Measurements from ENCODE around the gene PRR18. TPM values are rescaled to one million over a fixed set of nuclear protein-coding genes. Genes with fewer than 3 reads are reported as not detected.
A peak's percentile ranks its signal among the peaks of the same experiment; 100 is the strongest.
"Not testable (repeated sequence)": the region's sequence is repeated elsewhere in the genome, so short reads cannot be mapped to it uniquely, and the experiment has no call there.

The PRR18 gene
- total RNA-seq, 1 donor from 2014 or later, result 0.60 TPM

GRCh38 chr6:166352923-166353322, 44.7 kb upstream of the PRR18 start:
- Mint-ChIP-seq H3K36me3 (ENCODE audit: insufficient read depth) (peaks cover 1% of the 10 kb centered on the region), H3K27me3 (peaks cover under 1% of the 10 kb centered on the region), H3K27ac (no peak overlapping the region), H3K4me3 (ENCODE audit: low read depth) (no peak overlapping the region), H3K4me1 (ENCODE audit: low read depth) (peaks cover 7% of the 10 kb centered on the region), H3K9me3 (ENCODE audit: low read depth) (peaks cover 13% of the 10 kb centered on the region)
- DNase-seq (ENCODE audit: low spot score, unreplicated experiment), result no peak
- no peak for TF ChIP-seq CTCF (IDR thresholded peaks at IDR 0.05; ENCODE audit: unreplicated experiment)

DNA sequence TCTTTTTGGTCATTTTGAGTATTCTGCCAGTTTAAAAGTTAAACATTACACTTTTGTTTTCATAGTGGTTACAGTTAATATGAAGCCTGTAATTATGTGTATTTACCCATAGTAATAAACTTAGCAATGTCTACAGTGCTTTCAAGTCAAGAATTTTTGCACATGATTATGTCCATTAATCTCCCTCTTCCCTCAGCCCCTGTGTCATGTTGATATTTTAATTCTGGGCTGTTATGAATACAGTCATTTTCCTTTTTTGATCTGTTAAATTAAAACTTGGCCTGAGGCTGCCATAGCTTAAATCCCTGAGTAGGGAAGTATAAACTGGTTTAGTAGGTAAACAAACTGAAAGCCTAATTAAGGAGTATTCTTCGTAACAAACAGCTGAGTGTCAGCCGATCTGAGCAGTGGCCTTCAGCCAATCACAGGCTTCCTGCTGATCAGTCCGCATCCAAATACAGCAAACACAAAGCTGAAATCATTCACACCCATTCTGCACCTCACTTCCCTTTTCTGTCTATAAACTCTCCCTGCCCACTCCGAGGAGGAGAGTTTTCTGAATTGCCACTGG, 43.6 kb upstream of the PRR18 start:
- Mint-ChIP-seq H3K9me3 (ENCODE audit: low read depth) (peaks cover 13% of the 10 kb centered on the region), H3K4me3 (ENCODE audit: low read depth) (peak overlapping the region; percentile 35), H3K4me1 (ENCODE audit: low read depth) (peaks cover 7% of the 10 kb centered on the region), H3K27ac (no peak overlapping the region), H3K36me3 (ENCODE audit: insufficient read depth) (peaks cover 1% of the 10 kb centered on the region), H3K27me3 (peaks cover 10% of the 10 kb centered on the region)
- no peak for DNase-seq (ENCODE audit: low spot score, unreplicated experiment)
- TF ChIP-seq CTCF (IDR thresholded peaks at IDR 0.05; ENCODE audit: unreplicated experiment), result no peak

- Mint-ChIP-seq H3K9me3 (ENCODE audit: low read depth) (peaks cover 13% of the 10 kb centered on the region), H3K27ac (no peak overlapping the region), H3K4me3 (ENCODE audit: low read depth) (no peak overlapping the region), H3K4me1 (ENCODE audit: low read depth) (peaks cover 8% of the 10 kb centered on the region), H3K36me3 (ENCODE audit: insufficient read depth) (peaks cover 1% of the 10 kb centered on the region), H3K27me3 (peaks cover 15% of the 10 kb centered on the region)
- DNase-seq (ENCODE audit: low spot score, unreplicated experiment), result no peak
- TF ChIP-seq CTCF (IDR thresholded peaks at IDR 0.05; ENCODE audit: unreplicated experiment), result no peak
Observed at GRCh38 chr6:166348305-166348949, 40.2 kb upstream of the PRR18 start.

- Mint-ChIP-seq H3K4me1 (ENCODE audit: low read depth) (peaks cover 7% of the 10 kb centered on the region), H3K4me3 (ENCODE audit: low read depth) (no peak overlapping the region), H3K9me3 (ENCODE audit: low read depth) (peaks cover 13% of the 10 kb centered on the region), H3K27ac (no peak overlapping the region), H3K36me3 (ENCODE audit: insufficient read depth) (peaks cover 1% of the 10 kb centered on the region), H3K27me3 (peaks cover 15% of the 10 kb centered on the region)
- TF ChIP-seq CTCF (IDR thresholded peaks at IDR 0.05; ENCODE audit: unreplicated experiment), result no peak
- DNase-seq (ENCODE audit: low spot score, unreplicated experiment), result no peak
Observed at GRCh38 chr6:166346965-166347364, 38.8 kb upstream of the PRR18 start.

GRCh38 chr6:166346449-166346848, 38.3 kb upstream of the PRR18 start:
- H3K4me3 Mint-ChIP-seq (ENCODE audit: low read depth), result no peak overlapping the region
- H3K27ac Mint-ChIP-seq, result no peak overlapping the region
- DNase-seq (ENCODE audit: low spot score, unreplicated experiment), result no peak
- peaks cover 1% of the 10 kb centered on the region for H3K36me3 Mint-ChIP-seq (ENCODE audit: insufficient read depth)
- H3K4me1 Mint-ChIP-seq (ENCODE audit: low read depth), result peaks cover 5% of the 10 kb centered on the region
- peaks cover 13% of the 10 kb centered on the region for H3K9me3 Mint-ChIP-seq (ENCODE audit: low read depth)
- no peak for TF ChIP-seq CTCF (IDR thresholded peaks at IDR 0.05; ENCODE audit: unreplicated experiment)
- H3K27me3 Mint-ChIP-seq, result peaks cover 15% of the 10 kb centered on the region

- H3K27ac Mint-ChIP-seq, result not testable (repeated sequence)
Observed at GRCh38 chr6:166345672-166346071, 37.5 kb upstream of the PRR18 start.

GRCh38 chr6:166344921-166345320, 36.7 kb upstream of the PRR18 start:
- not testable (repeated sequence) for H3K27ac Mint-ChIP-seq; H3K9me3 Mint-ChIP-seq (ENCODE audit: low read depth); DNase-seq (ENCODE audit: low spot score, unreplicated experiment); H3K4me1 Mint-ChIP-seq (ENCODE audit: low read depth); H3K36me3 Mint-ChIP-seq (ENCODE audit: insufficient read depth)
- H3K27me3 Mint-ChIP-seq, result peaks cover 15% of the 10 kb centered on the region
- H3K4me3 Mint-ChIP-seq (ENCODE audit: low read depth), result peak overlapping the region; percentile 40

More at GRCh38 chr6:166345672-166346071, 37.5 kb upstream of the PRR18 start:
- DNase-seq (ENCODE audit: low spot score, unreplicated experiment); H3K36me3 Mint-ChIP-seq (ENCODE audit: insufficient read depth); H3K4me3 Mint-ChIP-seq (ENCODE audit: low read depth); H3K4me1 Mint-ChIP-seq (ENCODE audit: low read depth): not testable (repeated sequence)
- Mint-ChIP-seq H3K9me3 (ENCODE audit: low read depth) (peaks cover 11% of the 10 kb centered on the region), H3K27me3 (peaks cover 15% of the 10 kb centered on the region)
